A673 (cell line): ENCODE results near the gene ANXA11. TPM values are rescaled to one million over a fixed set of nuclear protein-coding genes. Genes with fewer than 3 reads are reported as not detected.
"Not testable (repeated sequence)": the region's sequence is repeated elsewhere in the genome, so short reads cannot be mapped to it uniquely, and the experiment has no call there.

Experiments
- BruUV-seq: library from RNA; stranded (reverse); fragments of 400-500 nt; replicated peaks from 2 replicates; lab custom pipeline; 2021; lab: Mats Ljungman, UMichigan
- CTCF ChIA-PET: fragments of 300-600 bp; sonication (Branson Sonifier 250); formaldehyde crosslinking; loops from one replicate; lab custom pipeline; 2022; ENCODE audit warnings: antibody characterized with exemption; lab: Charles Lee
- POLR2A ChIA-PET: fragments of 300-600 bp; sonication (Branson Sonifier 250); formaldehyde crosslinking; loops from one replicate; lab custom pipeline; 2022; ENCODE audit warnings: antibody characterized with exemption; ENCODE audit not compliant: low non-redundant PET; lab: Charles Lee
- DNase-seq: peaks from one replicate; pipeline ENCODE4 v3.0.0-alpha.2; 2015; ENCODE audit warnings: low spot score
- H3K27ac ChIP-seq: fragments of 200-600 bp; sonication (generic); 2 replicates; pipeline ENCODE4 v1.5.1; 2016; ENCODE audit warnings: mixed run types, low read depth, mild to moderate bottlenecking, mixed read lengths, antibody characterized with exemption, low read length; ENCODE audit not compliant: poor library complexity, severe bottlenecking
- H3K27me3 ChIP-seq: fragments of 200-600 bp; sonication (generic); replicated peaks from 2 replicates; pipeline ENCODE4 v1.6.1; 2017; ENCODE audit warnings: mixed run types, low read depth, mild to moderate bottlenecking, mixed read lengths, antibody characterized with exemption, low read length; ENCODE audit not compliant: insufficient read depth, poor library complexity
- H3K36me3 ChIP-seq: fragments of 200-600 bp; sonication (generic); 2 replicates; pipeline ENCODE4 v1.6.1; 2016; ENCODE audit warnings: mixed run types, mild to moderate bottlenecking, mixed read lengths, antibody characterized with exemption, low read length; ENCODE audit not compliant: insufficient read depth, poor library complexity, severe bottlenecking
- H3K4me1 ChIP-seq: fragments of 200-600 bp; sonication (generic); 2 replicates; pipeline ENCODE4 v1.6.1; 2017; ENCODE audit warnings: mixed run types, mild to moderate bottlenecking, mixed read lengths, antibody characterized with exemption, low read length; ENCODE audit not compliant: insufficient read depth, poor library complexity, severe bottlenecking
- H3K4me3 ChIP-seq: fragments of 200-600 bp; sonication (generic); 2 replicates; pipeline ENCODE4 v1.5.1; 2016; ENCODE audit warnings: low read depth, mixed run types, mild to moderate bottlenecking, mixed read lengths, low read length; ENCODE audit not compliant: poor library complexity, severe bottlenecking
- H3K9me3 ChIP-seq: fragments of 200-600 bp; sonication (generic); 2 replicates; pipeline ENCODE4 v1.6.1; 2016; ENCODE audit warnings: mixed run types, low read depth, mild to moderate bottlenecking, mixed read lengths, antibody characterized with exemption, low read length; ENCODE audit not compliant: poor library complexity, severe bottlenecking
- EZH2 ChIP-seq: fragments of 200-600 bp; sonication (generic); IDR thresholded peaks from 2 replicates; pipeline ENCODE4 v1.6.1; 2017; ENCODE audit warnings: borderline replicate concordance, low read depth, mild to moderate bottlenecking, mixed read lengths, antibody characterized with exemption, low read length; ENCODE audit not compliant: poor library complexity, severe bottlenecking
- intact Hi-C: fragments of 100-400 bp; cut with micrococcal nuclease; formaldehyde crosslinking; loops from one replicate; pipeline ENCODE4 v1.10.0; 2022; ENCODE audit not compliant: unreplicated experiment
- total RNA-seq: library from RNA; stranded (reverse); gene quantifications from 2 replicates; pipeline ENCODE4 v1.2.3, GENCODE V29; 2021
- TF ChIP-seq, protein P1 (sequence below): fragments of 300-800, 200-600 bp; sonication (generic); conservative IDR thresholded peaks from 2 replicates; pipeline ENCODE4 v1.5.1; 2017; ENCODE audit warnings: low read depth, mild to moderate bottlenecking, antibody characterized with exemption, low read length, moderate library complexity, mixed read lengths

Gene ANXA11
- total RNA-seq, 1 experiment from 2014 or later = 119 TPM

DNA sequence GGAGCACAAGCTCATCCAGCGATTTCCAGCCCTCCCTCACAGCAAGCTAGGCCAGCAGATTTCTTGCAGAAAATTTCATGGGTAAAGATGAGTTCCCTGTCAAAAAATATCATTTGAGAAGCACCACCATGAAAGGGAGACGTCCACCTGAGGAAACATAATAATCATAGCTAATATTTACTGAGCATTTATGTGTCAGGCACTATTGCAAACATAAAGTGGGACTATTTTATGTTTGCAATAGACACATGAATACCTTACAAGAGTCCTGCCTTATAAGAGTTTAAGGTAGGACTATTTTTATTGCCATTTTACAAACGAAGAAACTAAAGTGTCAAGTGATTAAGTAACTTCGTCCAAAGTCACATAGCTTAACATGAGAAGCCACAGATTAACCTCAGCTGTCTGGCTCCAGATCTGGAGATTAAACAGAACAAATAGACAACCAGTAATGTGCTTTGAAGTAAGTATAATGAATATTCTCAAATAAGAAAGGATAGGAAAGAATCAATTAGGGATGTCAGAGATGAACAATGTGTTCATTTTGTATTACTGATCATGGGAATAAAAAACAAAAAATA is 7.3 kb upstream of the ANXA11 start:
- H3K4me3 ChIP-seq, intact Hi-C loops, H3K27me3 ChIP-seq, POLR2A ChIA-PET, H3K9me3 ChIP-seq, BruUV-seq, H3K36me3 ChIP-seq, H3K4me1 ChIP-seq, DNase-seq, CTCF ChIA-PET, H3K27ac ChIP-seq: not testable (repeated sequence)

DNA sequence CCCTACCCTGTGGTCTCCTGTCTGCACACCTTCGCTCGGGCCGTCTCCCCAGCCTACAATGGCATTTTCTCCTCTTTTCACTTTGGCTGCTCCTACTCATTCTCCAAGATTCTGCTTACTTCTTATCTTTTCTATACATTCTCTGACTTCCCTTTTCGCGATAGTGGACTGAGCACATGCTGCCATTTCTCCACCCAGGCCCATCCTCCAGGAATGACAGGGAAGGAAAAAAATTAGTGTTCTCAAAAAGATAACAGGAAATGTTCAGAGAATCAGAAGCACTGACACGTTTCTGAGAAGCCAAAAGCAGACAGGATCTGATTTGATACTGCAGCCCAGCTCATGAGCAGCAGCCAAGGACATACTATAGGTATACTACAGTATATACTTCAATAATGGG is 6.4 kb upstream of the ANXA11 start:
- CTCF ChIA-PET = no interaction called here
- no peaks in the 10 kb centered on the region for H3K36me3 ChIP-seq
- no TSS peak for BruUV-seq
- no peak for DNase-seq
- POLR2A ChIA-PET = no interaction called here
- TF ChIP-seq EZH2 = no peak
- TF ChIP-seq, protein P1, sequence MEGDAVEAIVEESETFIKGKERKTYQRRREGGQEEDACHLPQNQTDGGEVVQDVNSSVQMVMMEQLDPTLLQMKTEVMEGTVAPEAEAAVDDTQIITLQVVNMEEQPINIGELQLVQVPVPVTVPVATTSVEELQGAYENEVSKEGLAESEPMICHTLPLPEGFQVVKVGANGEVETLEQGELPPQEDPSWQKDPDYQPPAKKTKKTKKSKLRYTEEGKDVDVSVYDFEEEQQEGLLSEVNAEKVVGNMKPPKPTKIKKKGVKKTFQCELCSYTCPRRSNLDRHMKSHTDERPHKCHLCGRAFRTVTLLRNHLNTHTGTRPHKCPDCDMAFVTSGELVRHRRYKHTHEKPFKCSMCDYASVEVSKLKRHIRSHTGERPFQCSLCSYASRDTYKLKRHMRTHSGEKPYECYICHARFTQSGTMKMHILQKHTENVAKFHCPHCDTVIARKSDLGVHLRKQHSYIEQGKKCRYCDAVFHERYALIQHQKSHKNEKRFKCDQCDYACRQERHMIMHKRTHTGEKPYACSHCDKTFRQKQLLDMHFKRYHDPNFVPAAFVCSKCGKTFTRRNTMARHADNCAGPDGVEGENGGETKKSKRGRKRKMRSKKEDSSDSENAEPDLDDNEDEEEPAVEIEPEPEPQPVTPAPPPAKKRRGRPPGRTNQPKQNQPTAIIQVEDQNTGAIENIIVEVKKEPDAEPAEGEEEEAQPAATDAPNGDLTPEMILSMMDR = no peak
- no peaks in the 10 kb centered on the region for H3K27me3 ChIP-seq
- intact Hi-C loops = no loop called here
- H3K4me1 ChIP-seq = no peaks in the 10 kb centered on the region
- no peak overlapping the region for H3K4me3 ChIP-seq
- H3K9me3 ChIP-seq = no peaks in the 10 kb centered on the region
- H3K27ac ChIP-seq = no peak overlapping the region

DNA sequence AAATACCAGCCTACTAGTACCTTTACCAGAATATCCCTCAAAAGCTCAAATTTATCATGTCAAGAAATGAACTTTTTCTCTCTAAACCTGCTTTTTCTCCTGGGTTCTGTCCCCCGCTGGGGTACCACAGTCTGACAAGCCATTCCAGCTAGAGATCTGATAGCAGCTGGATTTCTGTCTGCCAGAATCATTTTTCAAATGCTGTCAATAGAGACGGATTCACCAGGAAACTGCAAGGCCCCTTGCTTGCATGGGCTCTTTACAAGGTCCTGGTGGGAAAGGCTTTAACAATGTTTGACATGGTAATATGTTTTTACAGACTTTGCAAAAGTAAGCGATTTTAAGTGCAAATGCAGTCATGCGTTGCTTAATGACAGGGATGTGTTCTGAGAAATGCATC is 4.9 kb upstream of the ANXA11 start:
- no peak overlapping the region for H3K4me3 ChIP-seq
- no peaks in the 10 kb centered on the region for H3K36me3 ChIP-seq
- no peak overlapping the region for H3K27ac ChIP-seq
- intact Hi-C loops = no loop called here
- TF ChIP-seq, protein P1 = no peak
- no peak for TF ChIP-seq EZH2
- no peak for DNase-seq
- POLR2A ChIA-PET = no interaction called here
- BruUV-seq = no TSS peak
- no peaks in the 10 kb centered on the region for H3K27me3 ChIP-seq
- H3K9me3 ChIP-seq = no peaks in the 10 kb centered on the region
- H3K4me1 ChIP-seq = peaks cover 6% of the 10 kb centered on the region
- CTCF ChIA-PET = no interaction called here

DNA sequence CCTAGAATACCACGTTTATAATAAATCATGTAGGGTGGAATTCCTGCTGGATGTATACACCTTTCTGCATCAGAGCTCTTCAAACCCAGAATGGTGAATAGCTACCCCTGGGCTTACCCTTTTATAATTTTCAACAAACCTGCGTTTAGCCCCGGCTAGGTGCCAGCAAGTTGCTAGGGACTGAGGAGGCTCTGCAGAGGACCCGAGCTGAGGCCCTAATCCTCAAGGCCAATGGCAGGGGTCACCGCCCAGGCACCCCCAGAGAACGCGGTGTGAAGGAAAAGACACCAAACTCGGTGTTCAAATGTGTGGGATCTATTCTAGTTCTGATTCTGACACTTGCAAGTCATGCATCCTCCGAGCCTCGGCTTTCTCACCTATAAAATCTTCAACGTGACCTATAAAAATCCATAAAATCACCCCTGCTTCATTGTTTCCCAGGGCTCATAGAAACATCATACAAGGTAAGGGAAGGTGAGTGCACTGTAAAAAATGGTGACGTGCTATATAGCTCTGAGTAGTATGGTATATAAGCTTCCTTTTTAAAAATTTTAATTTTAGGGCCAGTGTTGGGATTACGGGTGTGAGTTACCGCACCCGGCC is 2.5 kb upstream of the ANXA11 start:
- BruUV-seq = no TSS peak

More for the DNA sequence above, 2.5 kb upstream of the ANXA11 start:
- no peak overlapping the region for H3K27ac ChIP-seq
- no peaks in the 10 kb centered on the region for H3K36me3 ChIP-seq
- H3K27me3 ChIP-seq = no peaks in the 10 kb centered on the region
- CTCF ChIA-PET = no interaction called here
- TF ChIP-seq, protein P1 = no peak
- no peak for TF ChIP-seq EZH2
- intact Hi-C loops = no loop called here
- no peaks in the 10 kb centered on the region for H3K9me3 ChIP-seq
- POLR2A ChIA-PET = no interaction called here
- H3K4me3 ChIP-seq = no peak overlapping the region
- peaks cover 20% of the 10 kb centered on the region for H3K4me1 ChIP-seq
- DNase-seq = no peak
